Trophoblast cell (in vitro differentiated cells and primary cell): ENCODE results near the gene FBLIM1.

ENCODE experiments used
- DNase-seq, 2 donors: peaks; one replicate each; pipeline ENCODE4 v3.0.0-alpha.2; 2016
- H2AFZ ChIP-seq: 2 replicates; pipeline ENCODE4 v1.6.1; 2013; ENCODE audit warnings: low read length, moderate library complexity, mild to moderate bottlenecking; ENCODE audit not compliant: insufficient read depth, poor library complexity
- H2AK5ac ChIP-seq: 2 replicates; pipeline ENCODE4 v1.6.1; 2013; ENCODE audit warnings: mild to moderate bottlenecking, low read length
- H2BK120ac ChIP-seq: 2 replicates; pipeline ENCODE4 v1.6.1; 2013; ENCODE audit warnings: low read length, mild to moderate bottlenecking, moderate library complexity; ENCODE audit not compliant: insufficient read depth, poor library complexity
- H2BK12ac ChIP-seq: 2 replicates; pipeline ENCODE4 v1.6.1; 2013; ENCODE audit warnings: mild to moderate bottlenecking, low read length, moderate library complexity
- H2BK5ac ChIP-seq: 2 replicates; pipeline ENCODE4 v1.6.1; 2013; ENCODE audit warnings: low read length, low read depth, moderate library complexity, mild to moderate bottlenecking; ENCODE audit not compliant: poor library complexity
- H3K14ac ChIP-seq: 2 replicates; pipeline ENCODE4 v1.6.1; 2013; ENCODE audit warnings: mild to moderate bottlenecking, low read length
- H3K18ac ChIP-seq: 2 replicates; pipeline ENCODE4 v1.6.1; 2013; ENCODE audit warnings: mild to moderate bottlenecking, low read length
- H3K23ac ChIP-seq: 2 replicates; pipeline ENCODE4 v1.6.1; 2013; ENCODE audit warnings: low read length
- H3K27ac ChIP-seq: 2 replicates; pipeline ENCODE4 v1.5.1; 2013; ENCODE audit warnings: low read depth, mild to moderate bottlenecking, inconsistent platforms, low read length, moderate library complexity
- H3K27me3 ChIP-seq: 2 replicates; pipeline ENCODE4 v1.6.1; 2013; ENCODE audit warnings: inconsistent platforms, mild to moderate bottlenecking, low read length, moderate library complexity; ENCODE audit not compliant: insufficient read depth
- H3K36me3 ChIP-seq, 2 experiments: 1 replicate in 1 of 2; 2 replicates in 1 of 2; pipeline ENCODE4 v1.6.1; 2013; ENCODE audit warnings: low read length in 2 of 2, mild to moderate bottlenecking in 2 of 2, moderate library complexity in 1 of 2; ENCODE audit not compliant: insufficient read depth in 2 of 2, control insufficient read depth in 1 of 2
- H3K4ac ChIP-seq: 2 replicates; pipeline ENCODE4 v1.6.1; 2013; ENCODE audit warnings: low read depth, mild to moderate bottlenecking, low read length, moderate library complexity
- H3K4me1 ChIP-seq, 2 experiments: 1 replicate in 1 of 2; 2 replicates in 1 of 2; pipeline ENCODE4 v1.6.1; 2013; ENCODE audit warnings: low read length in 2 of 2, mild to moderate bottlenecking in 2 of 2, moderate library complexity in 1 of 2; ENCODE audit not compliant: insufficient read depth in 2 of 2, control insufficient read depth in 1 of 2
- H3K4me2 ChIP-seq: 2 replicates; pipeline ENCODE4 v1.6.1; 2013; ENCODE audit warnings: inconsistent platforms, mild to moderate bottlenecking, low read length, moderate library complexity
- H3K4me3 ChIP-seq: 2 replicates; pipeline ENCODE4 v1.5.1; 2013; ENCODE audit warnings: mild to moderate bottlenecking, low read depth, low read length, inconsistent platforms
- H3K79me1 ChIP-seq: one replicate; pipeline ENCODE4 v1.6.1; 2013; ENCODE audit warnings: low read length
- H3K79me2 ChIP-seq: 2 replicates; pipeline ENCODE4 v1.6.1; 2013; ENCODE audit warnings: low read length, mild to moderate bottlenecking; ENCODE audit not compliant: control insufficient read depth, insufficient read depth, poor library complexity
- H3K9ac ChIP-seq: 2 replicates; pipeline ENCODE4 v1.6.1; 2013; ENCODE audit warnings: mild to moderate bottlenecking, low read length
- H3K9me3 ChIP-seq: 2 replicates; pipeline ENCODE4 v1.6.1; 2013; ENCODE audit warnings: low read depth, mild to moderate bottlenecking, control low read depth, inconsistent platforms, low read length; ENCODE audit not compliant: insufficient read depth
- H4K12ac ChIP-seq: 2 replicates; pipeline ENCODE4 v1.6.1; 2013; ENCODE audit warnings: low read depth, mild to moderate bottlenecking, low read length, moderate library complexity
- H4K8ac ChIP-seq: 2 replicates; pipeline ENCODE4 v1.6.1; 2013; ENCODE audit warnings: low read depth, mild to moderate bottlenecking, low read length, moderate library complexity
- H4K91ac ChIP-seq: one replicate; pipeline ENCODE4 v1.6.1; 2013; ENCODE audit warnings: low read depth, mild to moderate bottlenecking, low read length, moderate library complexity
- WGBS: extraction: QIAGEN DNeasy Blood & Tissue Kit; methylation state at CpG from one replicate; pipeline ENCODE4 v1.1.7; 2013; ENCODE audit warnings: missing lambda C conversion rate; ENCODE audit not compliant: insufficient read length, insufficient coverage; ENCODE audit errors: extremely low coverage; 5-methylcytosine and 5-hydroxymethylcytosine counted together

FBLIM1 gene

DNA sequence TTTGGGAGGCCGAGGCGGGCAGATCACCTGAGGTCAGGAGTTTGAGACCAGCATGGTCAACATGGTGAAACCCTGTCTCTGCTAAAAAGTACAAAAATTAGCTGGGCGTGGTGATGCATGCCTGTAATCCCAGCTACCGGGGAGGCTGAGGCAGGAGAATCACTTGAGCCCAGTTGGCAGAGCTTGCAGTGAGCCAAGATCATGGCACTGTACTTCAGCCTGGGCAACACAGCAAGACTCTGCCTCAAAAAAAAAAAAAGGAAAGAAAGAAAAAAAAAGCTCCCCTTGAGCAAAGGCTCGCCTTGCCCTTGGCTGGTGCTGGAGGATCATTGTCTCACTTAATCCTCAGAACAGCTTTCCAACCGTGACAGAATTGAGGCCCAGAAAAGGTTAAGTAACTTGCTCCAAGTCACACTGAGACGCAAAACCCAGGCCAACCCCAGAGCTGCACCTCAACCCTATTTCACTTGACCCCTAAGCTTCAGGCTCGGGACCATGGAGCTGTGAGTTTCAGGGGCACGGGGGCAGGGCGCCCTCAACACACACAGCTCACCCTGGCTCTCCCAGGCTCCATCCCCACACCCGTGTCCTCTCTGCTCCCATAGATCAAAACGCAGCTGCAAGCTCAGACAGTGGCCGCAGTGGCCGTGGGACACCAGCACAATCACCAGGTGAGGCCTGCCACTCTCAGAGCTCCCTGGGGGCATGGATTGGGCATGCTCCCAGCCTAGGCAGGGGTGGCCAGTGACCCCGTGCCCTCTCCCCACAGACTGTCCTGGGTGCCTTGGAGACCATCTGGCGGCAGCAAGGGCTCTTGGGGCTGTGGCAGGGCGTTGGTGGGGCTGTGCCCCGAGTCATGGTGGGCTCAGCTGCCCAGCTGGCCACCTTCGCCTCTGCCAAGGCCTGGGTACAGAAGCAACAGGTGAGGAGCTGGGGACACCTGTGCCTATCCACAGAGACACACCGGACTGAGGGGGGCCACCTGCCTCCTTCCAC, 21.0 kb upstream of the FBLIM1 start:
- Histone ChIP-seq H4K8ac (no peak overlapping the region), H3K9me3 (peaks cover 2% of the 10 kb centered on the region), H3K36me3 (peaks cover 18 to 21% of the 10 kb centered on the region in 2 experiments), H3K9ac (no peak overlapping the region), H2AK5ac (no peak overlapping the region), H3K4me3 (no peak overlapping the region), H3K4me2 (no peak overlapping the region), H3K18ac (no peak overlapping the region), H2BK5ac (no peak overlapping the region), H2BK120ac (no peak overlapping the region), H2AFZ (no peak overlapping the region), H4K12ac (no peak overlapping the region), H3K14ac (no peak overlapping the region), H3K4ac (no peak overlapping the region), H3K4me1 (peaks cover 22 to 25% of the 10 kb centered on the region in 2 experiments), H3K27me3 (no peaks in the 10 kb centered on the region), H4K91ac (no peak overlapping the region), H3K79me2 (no peaks in the 10 kb centered on the region), H3K79me1 (peaks cover 9% of the 10 kb centered on the region), H3K27ac (no peak overlapping the region), H3K23ac (no peak overlapping the region), H2BK12ac (no peak overlapping the region)
- WGBS, result no CpG with 5 or more reads among the region's 20 CpGs
- DNase-seq, result no peak

DNA sequence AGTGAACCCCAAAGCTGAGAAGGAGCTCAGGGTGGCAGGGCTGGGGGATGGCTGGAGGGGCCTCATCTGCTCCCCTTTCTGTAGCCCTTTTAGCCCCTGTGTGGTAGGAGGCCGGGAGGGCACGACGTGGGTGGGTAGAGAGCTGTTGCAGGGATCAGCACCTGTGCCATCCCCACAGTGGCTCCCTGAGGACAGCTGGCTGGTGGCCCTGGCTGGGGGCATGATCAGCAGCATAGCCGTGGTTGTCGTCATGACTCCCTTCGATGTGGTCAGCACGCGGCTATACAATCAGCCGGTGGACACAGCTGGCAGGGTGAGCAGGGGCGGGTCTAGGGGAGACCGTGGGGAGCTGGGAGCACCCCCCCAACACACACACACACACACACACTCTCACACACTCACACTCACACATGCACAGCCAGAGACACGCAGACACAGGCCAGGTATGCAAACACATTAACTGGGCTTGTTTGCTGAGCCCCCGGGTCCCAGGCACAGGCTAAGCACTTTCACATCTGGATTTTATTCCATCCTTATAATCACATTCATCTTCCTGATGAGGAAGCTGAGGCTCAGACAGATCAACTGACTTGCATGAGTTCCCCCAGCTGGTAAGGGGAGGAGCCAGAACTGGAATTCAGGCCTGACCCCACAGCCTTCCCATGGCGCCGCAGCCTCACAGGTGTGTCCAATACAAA, 20.0 kb upstream of the FBLIM1 start:
- H3K9ac ChIP-seq, result no peak overlapping the region
- no peak overlapping the region for H4K8ac ChIP-seq
- H4K91ac ChIP-seq, result no peak overlapping the region
- no peak overlapping the region for H4K12ac ChIP-seq
- H2BK12ac ChIP-seq, result no peak overlapping the region
- H3K4me3 ChIP-seq, result no peak overlapping the region
- H3K23ac ChIP-seq, result no peak overlapping the region
- no peak overlapping the region for H3K4me2 ChIP-seq
- H2AFZ ChIP-seq, result no peak overlapping the region
- no peak overlapping the region for H3K18ac ChIP-seq
- peaks cover 9 to 13% of the 10 kb centered on the region in 2 experiments for H3K36me3 ChIP-seq
- peaks cover 9% of the 10 kb centered on the region for H3K79me1 ChIP-seq
- no peak overlapping the region for H2AK5ac ChIP-seq
- no peak overlapping the region for H3K4ac ChIP-seq
- H2BK5ac ChIP-seq, result no peak overlapping the region
- no peaks in the 10 kb centered on the region for H3K27me3 ChIP-seq
- no peak overlapping the region for H3K14ac ChIP-seq
- no CpG with 5 or more reads among the region's 15 CpGs for WGBS
- H2BK120ac ChIP-seq, result no peak overlapping the region
- H3K79me2 ChIP-seq, result no peaks in the 10 kb centered on the region
- peaks cover 22 to 25% of the 10 kb centered on the region in 2 experiments for H3K4me1 ChIP-seq
- peaks cover 2% of the 10 kb centered on the region for H3K9me3 ChIP-seq
- DNase-seq, result no peak
- no peak overlapping the region for H3K27ac ChIP-seq

DNA sequence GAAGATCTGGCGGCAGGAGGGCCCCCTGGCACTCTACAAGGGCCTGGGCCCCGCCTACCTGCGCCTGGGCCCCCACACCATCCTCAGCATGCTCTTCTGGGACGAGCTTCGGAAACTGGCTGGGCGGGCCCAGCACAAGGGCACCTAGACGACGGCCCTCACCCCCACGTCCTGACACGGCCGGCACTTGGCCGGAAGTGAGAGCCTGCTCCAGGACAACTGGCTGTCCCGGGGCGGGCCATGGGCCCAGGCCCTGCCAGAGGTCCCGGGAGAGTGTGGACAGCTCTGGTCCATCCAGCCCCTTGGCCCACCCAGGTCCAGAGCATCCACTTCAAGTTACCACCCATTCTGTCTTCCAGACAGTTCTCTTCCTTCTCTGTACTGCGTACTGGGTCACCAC, 19.3 kb upstream of the FBLIM1 start:
- Histone ChIP-seq H3K79me2 (no peaks in the 10 kb centered on the region), H4K12ac (no peak overlapping the region), H4K8ac (no peak overlapping the region), H2BK5ac (no peak overlapping the region), H3K9me3 (peaks cover 2% of the 10 kb centered on the region), H3K9ac (no peak overlapping the region), H3K4ac (no peak overlapping the region), H3K23ac (no peak overlapping the region), H4K91ac (no peak overlapping the region), H3K14ac (no peak overlapping the region), H3K4me2 (no peak overlapping the region), H2BK120ac (no peak overlapping the region), H3K27ac (no peak overlapping the region), H2AK5ac (no peak overlapping the region), H3K4me1 (peaks cover 16 to 20% of the 10 kb centered on the region in 2 experiments), H2BK12ac (no peak overlapping the region), H3K27me3 (no peaks in the 10 kb centered on the region), H3K18ac (no peak overlapping the region), H3K36me3 (peaks cover 2 to 6% of the 10 kb centered on the region in 2 experiments), H3K79me1 (peaks cover 6% of the 10 kb centered on the region), H2AFZ (no peak overlapping the region), H3K4me3 (no peak overlapping the region)
- WGBS, result no CpG with 5 or more reads among the region's 16 CpGs
- no peak for DNase-seq

DNA sequence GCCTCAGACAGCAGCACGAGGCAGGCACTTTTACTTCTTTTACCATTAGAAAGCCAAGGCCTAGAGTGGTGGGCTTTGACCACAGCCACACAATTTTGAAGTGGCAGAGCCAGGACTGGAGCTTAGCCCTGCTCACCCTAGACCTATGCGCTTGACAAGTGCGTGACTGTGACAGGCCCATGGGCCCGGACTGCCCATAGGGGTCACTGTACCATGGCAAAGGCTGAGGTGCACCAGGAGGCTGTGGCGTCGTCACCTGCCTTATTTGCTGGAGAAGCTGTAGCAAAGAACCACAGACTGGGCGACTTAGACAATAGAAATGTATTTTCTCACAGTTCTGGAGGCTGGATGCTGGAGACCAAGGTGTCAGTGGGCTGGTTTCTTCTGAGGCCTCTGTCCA, 18.9 kb upstream of the FBLIM1 start:
- no peak overlapping the region for H3K23ac ChIP-seq
- no peak overlapping the region for H3K4ac ChIP-seq
- peaks cover 12 to 15% of the 10 kb centered on the region in 2 experiments for H3K4me1 ChIP-seq
- H2BK120ac ChIP-seq, result no peak overlapping the region
- no peak overlapping the region for H4K12ac ChIP-seq
- no peak overlapping the region for H2BK12ac ChIP-seq
- peaks cover 0 to 4% of the 10 kb centered on the region in 2 experiments for H3K36me3 ChIP-seq
- no peak for DNase-seq
- no peak overlapping the region for H4K8ac ChIP-seq
- peaks cover 6% of the 10 kb centered on the region for H3K79me1 ChIP-seq
- H3K14ac ChIP-seq, result no peak overlapping the region
- no peaks in the 10 kb centered on the region for H3K79me2 ChIP-seq
- H2AK5ac ChIP-seq, result no peak overlapping the region
- no peak overlapping the region for H3K18ac ChIP-seq
- no peaks in the 10 kb centered on the region for H3K27me3 ChIP-seq
- no peak overlapping the region for H2AFZ ChIP-seq
- H3K27ac ChIP-seq, result no peak overlapping the region
- H2BK5ac ChIP-seq, result no peak overlapping the region
- H3K9ac ChIP-seq, result no peak overlapping the region
- H4K91ac ChIP-seq, result no peak overlapping the region
- WGBS, result no CpG with 5 or more reads among the region's 7 CpGs
- H3K9me3 ChIP-seq, result peaks cover 2% of the 10 kb centered on the region
- H3K4me2 ChIP-seq, result no peak overlapping the region
- no peak overlapping the region for H3K4me3 ChIP-seq
